ENCODE measurements around the gene MAVS.

MAVS gene

DNA sequence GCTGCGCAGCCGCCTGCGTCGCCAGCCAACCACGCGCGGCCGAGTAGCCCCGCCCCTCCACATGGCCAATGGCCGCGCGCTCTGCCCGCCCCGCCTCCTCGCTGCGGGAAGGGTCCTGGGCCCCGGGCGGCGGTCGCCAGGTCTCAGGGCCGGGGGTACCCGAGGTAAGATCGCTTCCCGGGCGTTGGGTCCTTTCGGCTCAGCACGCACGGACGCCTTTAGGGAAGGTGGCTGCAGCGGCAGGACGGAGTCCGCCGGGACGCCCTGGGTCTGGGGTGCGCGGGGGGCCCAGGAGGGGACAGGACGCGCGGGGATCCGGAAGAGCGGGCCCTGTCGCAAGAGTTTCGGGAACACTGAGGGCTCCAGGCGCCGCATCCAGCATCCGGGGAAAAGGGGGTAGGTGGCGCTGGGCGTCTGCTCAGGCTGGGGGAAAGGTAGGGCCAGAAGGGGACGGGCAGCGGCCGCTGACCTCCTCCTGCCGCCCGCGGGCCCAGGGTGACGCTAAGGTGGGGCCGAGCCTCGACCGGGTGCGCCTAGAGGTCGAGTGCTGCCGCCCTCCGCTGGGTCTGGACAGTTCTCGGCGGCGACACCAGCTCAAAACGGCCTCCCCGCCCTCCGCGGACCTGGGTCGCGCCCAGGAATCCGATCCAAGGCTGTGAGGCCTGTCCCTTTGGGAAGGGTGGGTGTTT, at the start of gene MAVS:
MAVS (plus strand) TSS at position 95 of the 689 bp plus-strand sequence. CDS start 7,791 bp downstream, outside the sequence.
- DNase-seq, result peak; percentile 89

DNA sequence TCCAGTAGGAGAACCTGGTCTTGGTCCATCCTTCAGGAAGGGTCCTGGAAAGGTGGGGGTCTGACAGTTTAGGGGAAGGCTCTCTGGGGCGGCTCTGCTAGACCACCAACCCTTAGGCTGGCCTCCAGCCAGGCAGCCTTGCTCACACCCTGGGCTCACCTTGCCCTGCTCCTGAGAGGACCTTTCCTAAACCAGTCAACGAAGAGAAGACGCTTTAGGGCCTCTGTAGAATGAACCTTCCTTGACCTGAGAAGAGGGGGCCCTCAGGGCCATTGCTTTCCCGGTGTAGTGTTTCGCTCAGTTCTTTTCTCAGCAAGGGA, 49.4 kb upstream of the MAVS start:
- DNase-seq, result no peak

DNA sequence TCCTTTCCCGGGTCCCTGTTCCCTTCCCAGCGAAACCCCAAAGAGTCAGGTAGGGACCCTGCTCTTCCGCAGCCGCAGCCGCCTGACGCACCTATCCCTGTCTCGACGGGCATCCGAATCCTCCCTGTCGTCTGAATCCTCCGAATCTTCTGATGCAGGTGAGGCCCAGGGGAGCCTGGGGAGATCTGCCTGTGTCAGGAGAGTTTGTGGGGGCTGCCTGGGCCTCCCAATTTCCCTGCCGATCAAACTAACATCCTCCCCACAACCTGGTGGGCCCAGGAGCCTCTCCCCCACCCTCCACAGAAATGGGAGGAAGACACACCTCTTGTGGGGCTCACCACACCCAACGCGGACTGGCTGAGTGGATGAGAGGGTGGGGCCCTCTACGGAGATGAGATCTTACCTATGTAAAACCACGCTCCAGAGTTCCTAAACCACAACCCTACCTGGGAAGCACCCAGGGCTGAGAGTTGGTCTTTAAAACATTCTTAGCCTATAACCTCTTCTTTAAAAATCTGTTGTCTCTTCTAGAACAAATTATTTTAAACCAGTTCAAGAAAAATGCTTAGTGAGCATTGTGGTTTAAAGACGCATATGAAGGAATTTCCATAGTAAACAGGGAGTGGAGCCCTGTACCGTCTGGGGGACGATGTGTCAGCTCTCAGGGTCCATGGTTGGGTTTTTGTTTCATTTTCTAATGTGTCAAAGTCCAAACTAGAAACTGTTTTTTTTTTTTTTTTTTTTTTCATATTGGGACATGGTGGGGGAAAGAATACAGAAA, 48.9 kb upstream of the MAVS start:
- DNase-seq, result peak; percentile 52

DNA sequence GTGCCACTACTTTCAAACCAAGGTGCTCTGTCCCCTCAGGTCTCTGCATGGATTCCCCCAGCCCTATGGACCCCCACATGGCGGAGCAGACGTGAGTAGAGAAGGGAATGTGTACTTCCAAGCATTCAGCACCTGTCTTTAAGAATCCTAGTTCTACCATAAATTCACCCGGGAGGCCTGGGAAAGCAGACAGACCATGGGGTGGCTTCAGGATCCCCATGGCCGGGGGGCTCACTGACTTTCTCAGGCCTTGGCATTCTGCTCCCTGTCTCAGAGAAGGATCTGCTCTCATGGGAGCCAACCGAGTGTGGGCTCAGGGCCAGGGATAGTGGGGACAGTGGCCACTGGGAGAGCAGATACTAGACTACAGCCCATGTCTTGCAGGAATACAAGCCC, 48.3 kb upstream of the MAVS start:
- DNase-seq, result no peak

DNA sequence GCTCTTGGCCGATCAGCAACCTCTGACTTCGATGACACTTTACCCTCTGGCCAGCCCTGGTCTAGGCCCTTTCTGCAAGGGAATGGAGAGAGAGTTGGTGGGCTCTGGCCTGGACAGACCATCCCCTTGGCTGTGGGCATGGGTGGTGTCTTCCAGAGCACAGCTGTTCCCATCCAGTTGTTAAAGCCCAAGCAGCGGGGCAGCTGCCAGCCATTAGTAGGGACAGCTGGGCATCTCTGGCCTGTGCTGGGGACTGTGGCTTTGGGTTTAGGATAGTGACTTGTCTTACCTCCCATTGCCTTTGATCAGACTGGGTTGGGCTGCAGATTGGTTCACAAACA, 47.8 kb upstream of the MAVS start:
- DNase-seq, result no peak

DNA sequence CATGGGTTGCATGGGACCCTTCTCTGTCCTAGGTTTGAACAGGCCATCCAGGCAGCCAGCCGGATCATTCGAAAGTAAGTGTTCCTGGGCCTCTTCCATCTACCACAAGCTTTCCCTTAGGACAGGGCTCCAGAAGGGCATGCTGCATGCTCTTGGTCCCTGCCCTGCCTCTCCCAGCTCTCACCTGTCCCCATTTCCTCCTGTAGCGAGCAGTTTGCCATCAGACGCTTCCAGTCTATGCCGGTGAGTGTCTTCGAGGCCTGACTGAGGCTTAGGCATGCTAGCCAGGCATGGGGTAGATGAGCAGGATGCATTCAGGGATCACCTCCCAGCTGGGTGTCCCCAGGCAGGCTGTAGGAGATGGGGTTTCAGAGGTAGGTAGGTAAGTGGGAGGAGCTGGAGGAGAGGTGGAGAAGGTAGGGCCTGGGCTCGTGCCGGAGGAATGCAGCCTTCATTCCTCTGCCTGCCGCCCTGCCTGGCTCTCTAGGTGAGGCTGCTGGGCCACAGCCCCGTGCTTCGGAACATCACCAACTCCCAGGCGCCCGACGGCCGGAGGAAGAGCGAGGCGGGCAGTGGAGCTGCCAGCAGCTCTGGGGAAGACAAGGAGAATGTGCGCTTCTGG, 46.3 kb upstream of the MAVS start:
- no peak for DNase-seq

DNA sequence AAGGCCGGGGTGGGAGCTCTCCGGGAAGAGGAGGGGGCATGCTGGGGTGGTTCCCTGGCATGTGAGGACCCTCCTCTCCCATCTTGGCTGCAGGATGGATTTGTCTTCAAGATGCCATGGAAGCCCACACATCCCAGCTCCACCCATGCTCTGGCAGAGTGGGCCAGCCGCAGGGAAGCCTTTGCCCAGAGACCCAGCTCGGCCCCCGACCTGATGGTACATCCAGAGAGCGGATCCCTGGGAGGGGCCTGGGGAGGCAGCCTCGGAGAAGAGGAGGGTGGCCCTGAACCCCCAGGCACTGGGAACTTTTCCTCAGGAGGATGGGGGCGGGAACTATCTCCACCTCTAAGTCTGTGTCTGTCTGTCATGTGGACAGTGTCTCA, 45.8 kb upstream of the MAVS start:
- DNase-seq, result no peak

DNA sequence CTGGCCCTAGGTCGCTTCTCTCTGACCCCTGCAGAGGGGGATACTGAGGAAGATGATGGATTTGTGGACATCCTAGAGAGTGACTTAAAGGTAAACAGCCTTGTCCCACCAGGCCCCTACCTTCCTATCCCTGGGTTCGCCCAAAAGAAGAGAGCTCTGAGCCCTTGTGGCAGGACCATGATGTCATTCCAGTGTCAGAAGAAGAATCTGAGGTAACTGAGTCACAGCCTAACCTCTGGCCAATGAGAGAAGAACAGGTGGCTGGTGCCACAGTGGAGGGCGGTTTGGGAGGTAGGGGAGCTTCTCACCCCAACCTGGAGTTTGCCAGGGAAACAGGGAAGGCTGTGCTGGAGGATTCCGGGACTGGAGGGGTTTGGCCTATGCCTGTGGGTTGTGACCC, 45.3 kb upstream of the MAVS start:
- no peak for DNase-seq

DNA sequence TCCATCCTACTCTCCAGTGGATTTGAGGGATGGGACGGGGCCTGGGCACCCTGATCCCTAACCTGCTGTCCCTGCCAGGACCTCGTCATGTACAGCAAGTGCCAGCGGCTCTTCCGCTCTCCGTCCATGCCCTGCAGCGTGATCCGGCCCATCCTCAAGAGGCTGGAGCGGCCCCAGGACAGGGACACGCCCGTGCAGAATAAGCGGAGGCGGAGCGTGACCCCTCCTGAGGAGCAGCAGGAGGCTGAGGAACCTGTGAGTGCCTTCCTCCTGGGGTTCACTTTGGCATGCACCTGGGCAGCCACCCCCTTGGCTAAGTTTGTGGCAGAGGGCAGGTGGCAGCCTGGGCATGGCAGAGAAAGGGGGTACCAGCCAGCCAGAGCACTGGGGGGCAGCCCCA, 44.8 kb upstream of the MAVS start:
- DNase-seq, result no peak

DNA sequence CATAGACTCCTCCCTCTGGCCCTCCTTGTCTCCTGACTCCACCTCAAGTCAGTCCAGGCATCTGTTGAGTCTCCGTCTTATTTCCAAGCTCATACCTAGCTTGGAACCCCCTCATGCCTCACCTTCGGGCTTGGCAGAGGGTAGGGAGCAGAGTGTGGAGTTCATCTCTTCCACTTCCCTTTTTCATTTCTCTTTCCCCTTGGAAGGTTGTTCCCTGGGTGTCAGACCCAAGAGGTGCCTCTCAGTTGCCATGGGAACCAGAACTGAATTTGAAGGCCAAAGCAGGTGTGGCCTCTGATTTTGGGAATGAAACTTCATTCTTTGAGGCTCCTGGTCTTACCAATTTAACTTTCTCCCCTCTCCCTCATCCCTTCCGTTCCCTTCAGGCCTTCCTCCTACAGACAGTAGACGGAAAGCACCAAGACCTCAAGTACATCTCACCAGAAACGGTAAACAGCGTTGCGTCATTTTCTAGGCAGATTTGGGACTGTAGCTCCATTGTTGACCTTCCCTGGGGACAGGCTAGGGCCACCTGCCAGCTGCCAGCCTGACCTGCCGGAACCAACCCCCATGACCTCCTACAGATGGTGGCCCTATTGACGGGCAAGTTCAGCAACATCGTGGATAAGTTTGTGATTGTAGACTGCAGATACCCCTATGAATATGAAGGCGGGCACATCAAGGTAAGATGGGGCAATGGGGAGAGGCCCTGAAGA, 44.0 kb upstream of the MAVS start:
- no peak for DNase-seq

DNA sequence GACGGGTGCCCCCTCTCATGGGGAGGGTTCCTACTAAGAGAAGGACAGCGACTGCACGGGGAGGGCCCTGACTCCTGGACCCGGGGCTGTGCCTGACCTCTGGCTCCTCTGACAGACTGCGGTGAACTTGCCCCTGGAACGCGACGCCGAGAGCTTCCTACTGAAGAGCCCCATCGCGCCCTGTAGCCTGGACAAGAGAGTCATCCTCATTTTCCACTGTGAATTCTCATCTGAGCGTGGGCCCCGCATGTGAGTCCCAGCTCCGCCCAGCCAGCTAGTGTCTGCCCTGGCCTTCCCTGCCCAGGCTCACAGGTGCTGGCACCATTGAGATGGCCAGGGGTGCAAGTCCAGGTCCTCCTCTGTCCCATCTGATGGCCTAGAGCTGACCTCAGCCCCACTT, 43.3 kb upstream of the MAVS start:
- no peak for DNase-seq

DNA sequence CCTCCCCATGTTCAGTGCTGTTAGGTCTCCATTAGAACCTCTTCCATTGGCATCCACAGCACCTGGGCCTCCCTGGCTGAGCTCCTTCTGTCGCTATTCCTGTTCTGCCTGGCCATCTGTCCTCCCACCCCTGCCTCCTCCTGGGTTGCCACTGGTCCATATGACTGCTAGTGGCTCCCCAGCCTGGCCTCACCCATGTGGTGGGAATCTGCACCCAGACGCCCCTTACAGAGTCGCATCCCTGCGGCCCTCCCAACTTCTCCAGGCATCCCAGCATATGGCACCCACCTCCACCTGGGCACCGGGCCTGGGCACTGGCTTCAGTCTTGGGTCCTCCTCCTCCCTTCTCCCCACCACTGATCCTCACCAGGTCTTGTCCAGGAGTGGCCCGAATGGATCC, 42.8 kb upstream of the MAVS start:
- DNase-seq, result no peak

DNA sequence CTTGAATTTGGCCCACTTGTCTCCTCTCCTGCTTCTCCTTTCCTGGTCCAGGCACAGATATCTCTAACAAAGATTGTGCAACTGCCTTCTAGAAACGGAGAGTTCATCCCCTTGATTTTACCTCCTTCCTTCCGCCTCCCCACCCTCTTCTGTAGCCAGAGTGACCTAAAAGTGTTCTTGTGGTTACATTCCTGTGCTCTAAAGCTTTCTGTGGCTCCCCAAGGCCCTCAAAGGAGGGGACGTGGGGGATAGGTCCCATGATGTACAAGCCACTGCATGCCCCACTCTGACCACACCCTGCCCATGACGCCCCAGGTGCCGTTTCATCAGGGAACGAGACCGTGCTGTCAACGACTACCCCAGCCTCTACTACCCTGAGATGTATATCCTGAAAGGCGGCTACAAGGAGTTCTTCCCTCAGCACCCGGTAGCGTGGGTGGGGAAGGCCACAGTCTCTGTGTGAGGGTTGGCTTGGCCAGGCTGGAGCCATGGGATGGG, 42.3 kb upstream of the MAVS start:
- no peak for DNase-seq

DNA sequence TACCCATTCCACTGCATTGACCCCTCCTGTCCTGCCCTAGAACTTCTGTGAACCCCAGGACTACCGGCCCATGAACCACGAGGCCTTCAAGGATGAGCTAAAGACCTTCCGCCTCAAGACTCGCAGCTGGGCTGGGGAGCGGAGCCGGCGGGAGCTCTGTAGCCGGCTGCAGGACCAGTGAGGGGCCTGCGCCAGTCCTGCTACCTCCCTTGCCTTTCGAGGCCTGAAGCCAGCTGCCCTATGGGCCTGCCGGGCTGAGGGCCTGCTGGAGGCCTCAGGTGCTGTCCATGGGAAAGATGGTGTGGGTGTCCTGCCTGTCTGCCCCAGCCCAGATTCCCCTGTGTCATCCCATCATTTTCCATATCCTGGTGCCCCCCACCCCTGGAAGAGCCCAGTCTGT, 41.9 kb upstream of the MAVS start:
- no peak for DNase-seq

DNA sequence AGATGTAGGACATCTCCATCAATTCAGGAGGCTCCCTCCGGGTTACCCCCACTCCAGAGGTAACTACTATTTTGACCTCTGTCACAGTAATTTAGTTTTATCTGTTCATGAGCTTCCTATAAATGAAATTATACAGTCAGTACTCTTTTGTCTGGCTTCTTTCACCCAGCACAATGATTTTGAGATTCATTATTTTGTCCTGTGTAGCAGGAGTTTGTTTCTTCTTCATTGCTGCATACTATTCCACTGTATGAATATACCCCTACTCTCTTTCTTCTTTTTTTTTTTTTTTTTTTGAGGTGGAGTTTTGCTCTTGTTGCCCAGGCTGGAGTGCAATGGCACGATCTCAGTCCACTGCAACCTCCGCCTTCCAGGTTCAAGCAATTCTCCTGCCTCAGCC, 38.1 kb upstream of the MAVS start:
- no peak for DNase-seq

DNA sequence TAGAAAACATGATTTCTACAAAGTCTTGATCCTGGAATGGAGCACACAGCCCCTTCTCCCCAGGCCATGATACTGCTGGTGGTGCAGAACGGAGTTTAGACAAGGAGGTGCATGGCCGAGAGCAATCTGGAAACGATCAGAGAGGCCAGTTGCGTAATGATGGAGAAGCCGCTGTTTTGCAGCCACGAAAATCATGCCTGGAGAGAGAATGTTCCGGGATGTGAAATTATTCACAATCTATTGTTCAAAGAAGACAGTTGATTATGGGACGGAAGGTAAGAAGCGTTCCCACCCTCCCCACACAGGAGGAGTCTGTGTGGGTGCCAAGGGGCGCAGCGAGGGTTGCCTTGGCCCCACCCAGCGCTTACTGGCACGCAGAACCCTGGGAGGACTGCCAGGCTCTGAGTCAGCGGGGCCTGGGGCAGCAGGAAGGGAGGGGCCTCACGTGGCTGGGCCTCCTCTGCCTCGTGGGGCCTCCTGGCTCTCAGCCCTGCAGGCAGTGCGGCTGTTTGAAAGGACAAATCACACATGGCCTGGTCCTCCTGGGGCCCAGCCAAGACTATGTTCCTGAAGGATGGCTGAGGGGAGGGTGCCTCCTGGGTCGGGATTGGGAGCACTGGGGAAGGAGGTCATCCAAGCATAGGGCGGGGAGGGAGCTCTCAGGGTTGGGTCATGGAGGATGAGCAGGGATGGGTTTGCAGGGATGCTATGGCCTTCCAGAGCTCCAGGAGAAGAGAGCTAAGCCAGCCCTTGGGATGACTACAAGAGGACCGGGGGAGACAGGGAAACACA, 35.0 kb upstream of the MAVS start:
- peak; percentile 95 for DNase-seq

DNA sequence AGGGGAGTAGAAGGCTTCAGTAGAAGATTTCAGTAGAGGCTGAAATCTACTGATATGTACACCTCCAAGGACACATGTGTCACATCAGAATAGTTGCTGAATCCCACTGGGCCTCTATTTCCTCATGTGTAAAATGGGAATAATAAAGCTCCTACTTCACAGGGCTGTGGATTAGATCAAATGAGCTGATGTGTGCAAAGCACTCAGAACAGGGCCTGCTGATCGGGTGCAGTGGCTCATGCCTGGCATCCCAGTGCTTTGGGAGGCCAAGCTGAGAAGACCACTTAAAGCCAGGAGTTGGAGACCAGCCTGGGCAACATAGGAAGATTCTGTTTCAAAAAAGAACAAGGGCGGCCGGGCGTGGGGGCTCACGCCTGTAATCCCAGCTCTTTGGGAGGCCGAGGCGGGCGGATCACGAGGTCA, 34.4 kb upstream of the MAVS start:
- DNase-seq, result no peak

DNA sequence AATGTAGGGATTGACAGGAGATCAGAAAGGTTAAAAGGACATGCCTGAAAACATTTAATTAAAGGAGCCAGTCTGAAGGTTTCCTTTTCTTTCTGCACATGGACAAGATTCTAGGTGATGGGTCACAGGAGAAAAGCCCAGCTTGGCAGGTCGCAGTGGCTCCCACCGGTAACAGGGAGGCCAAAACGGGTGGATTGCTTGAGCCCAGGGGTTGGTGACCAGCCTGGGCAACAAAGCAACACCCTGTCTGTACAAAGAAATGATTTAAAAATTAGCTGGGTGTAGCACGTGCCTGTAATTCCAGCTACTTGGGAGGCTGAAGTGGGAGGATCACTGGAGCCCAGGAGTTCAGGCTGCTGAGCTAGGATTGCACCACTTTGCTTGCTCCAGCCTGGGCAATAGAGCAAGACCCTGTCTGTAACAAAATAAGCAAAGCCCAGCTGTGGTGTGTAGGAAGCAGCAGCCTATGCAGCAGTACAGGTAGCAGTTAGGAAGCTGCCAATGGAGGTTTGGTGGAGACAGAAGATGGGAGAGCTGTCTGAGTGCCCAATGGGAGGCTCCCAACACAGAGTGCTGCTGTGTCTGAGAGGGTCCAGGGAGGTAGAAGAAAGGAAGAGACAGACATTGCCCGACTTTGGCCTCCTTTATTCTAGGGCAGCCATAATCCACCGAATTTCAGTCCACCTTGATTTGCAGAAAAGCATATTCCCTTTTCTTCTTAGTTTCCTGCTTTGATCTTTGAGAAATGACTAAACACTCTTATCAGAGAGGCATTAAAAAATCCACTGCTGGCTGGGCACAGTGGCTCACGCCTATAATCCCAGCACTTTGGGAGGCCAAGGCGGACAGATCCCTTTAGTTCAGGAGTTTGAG, 33.4 kb upstream of the MAVS start:
- DNase-seq, result no peak

DNA sequence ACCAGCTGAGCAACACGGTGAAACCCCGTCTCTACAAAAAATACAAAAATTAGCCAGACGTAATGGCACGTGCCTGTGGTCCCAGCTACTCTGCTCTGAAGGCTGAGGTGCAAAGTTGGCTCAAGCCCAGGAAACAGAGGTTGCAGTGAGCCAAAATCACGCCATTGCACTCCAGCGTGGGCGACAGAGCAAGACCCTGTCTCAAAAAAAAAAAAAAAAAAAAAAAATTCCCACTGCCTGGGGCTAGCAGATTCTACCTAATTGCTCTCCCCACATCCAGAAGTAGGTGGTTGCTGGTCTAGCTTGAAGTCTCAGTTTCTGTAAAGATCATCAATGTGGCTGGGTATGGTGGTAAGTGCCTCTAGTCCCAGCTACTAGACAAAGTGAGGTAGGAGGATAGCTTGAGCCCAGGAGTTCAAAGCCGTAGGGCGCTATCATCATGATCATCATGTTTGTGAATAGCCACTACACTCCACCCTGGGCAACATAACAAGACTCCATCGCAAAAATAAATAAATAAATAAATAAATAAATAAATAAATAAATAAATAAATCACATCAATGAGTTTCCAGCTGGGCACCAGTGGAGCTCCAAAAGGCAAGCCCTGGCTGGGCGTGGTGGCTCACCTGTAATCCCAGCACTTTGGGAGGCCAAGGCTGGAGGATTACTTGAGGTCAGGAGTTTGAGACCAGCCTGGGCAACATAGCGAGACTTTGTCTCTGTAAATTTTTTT, 32.6 kb upstream of the MAVS start:
- no peak for DNase-seq

DNA sequence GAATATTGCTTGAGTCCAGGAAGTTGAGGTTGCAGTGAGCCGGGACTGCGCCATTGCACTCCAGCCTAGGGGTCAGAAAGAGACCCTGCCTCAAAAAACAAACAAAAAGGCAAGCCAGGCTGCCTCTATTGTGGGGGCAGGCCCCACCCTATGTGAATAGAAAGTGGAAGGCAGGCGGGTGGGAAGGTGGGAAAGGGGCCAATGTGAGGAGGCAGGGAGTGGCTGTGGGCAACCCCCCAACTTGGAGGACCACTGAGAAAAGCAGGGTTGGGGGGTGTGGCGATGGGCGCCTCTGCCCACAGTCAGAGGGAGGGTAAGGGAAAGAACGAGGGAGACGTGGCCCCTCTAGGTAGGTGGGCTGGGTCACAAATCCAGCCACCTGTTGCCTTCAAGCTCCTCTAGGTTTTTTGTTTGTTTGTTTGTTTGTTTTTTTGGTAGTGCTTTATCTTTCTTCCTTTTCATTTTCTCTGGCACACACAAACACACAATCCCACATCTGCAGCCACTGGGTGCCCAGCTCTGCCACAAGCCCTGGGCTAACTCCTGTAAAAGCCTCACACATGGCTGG, 31.6 kb upstream of the MAVS start:
- no peak for DNase-seq
